ENCODE data around the gene FAM78A. TPM values are rescaled to one million over a fixed set of nuclear protein-coding genes. Genes with fewer than 3 reads are reported as not detected.

The FAM78A gene
- total RNA-seq, 1 donor from 2014 or later = 1.9 TPM

GRCh38 chr9:131259432-131259898 is 16.8 kb downstream of the FAM78A start:
- no peaks in the 10 kb centered on the region for H3K36me3 ChIP-seq (ENCODE audit: control insufficient read depth, insufficient read depth, low read length)
- H3K4me3 ChIP-seq (ENCODE audit: low read depth, low read length) = no peak overlapping the region
- no peak for DNase-seq (ENCODE audit: low read depth)
- no peak for TF ChIP-seq CTCF (IDR thresholded peaks at IDR 0.05; ENCODE audit: insufficient read depth, low read length, poor library complexity, severe bottlenecking)
- H3K27me3 ChIP-seq (ENCODE audit: control insufficient read depth, insufficient read depth, low read length) = peaks cover 2% of the 10 kb centered on the region

GRCh38 chr9:131258698-131259431 is 17.4 kb downstream of the FAM78A start:
- Histone ChIP-seq H3K36me3 (ENCODE audit: control insufficient read depth, insufficient read depth, low read length) (no peaks in the 10 kb centered on the region), H3K27me3 (ENCODE audit: control insufficient read depth, insufficient read depth, low read length) (peaks cover 2% of the 10 kb centered on the region), H3K4me3 (ENCODE audit: low read depth, low read length) (no peak overlapping the region)
- no peak for TF ChIP-seq CTCF (IDR thresholded peaks at IDR 0.05; ENCODE audit: insufficient read depth, low read length, poor library complexity, severe bottlenecking)
- DNase-seq (ENCODE audit: low read depth) = no peak

GRCh38 chr9:131258186-131258585 is 18.1 kb downstream of the FAM78A start:
- no peak for TF ChIP-seq CTCF (IDR thresholded peaks at IDR 0.05; ENCODE audit: insufficient read depth, low read length, poor library complexity, severe bottlenecking)
- no peak for DNase-seq (ENCODE audit: low read depth)
- Histone ChIP-seq H3K27me3 (ENCODE audit: control insufficient read depth, insufficient read depth, low read length) (peaks cover 2% of the 10 kb centered on the region), H3K4me3 (ENCODE audit: low read depth, low read length) (no peak overlapping the region), H3K36me3 (ENCODE audit: control insufficient read depth, insufficient read depth, low read length) (no peaks in the 10 kb centered on the region)

GRCh38 chr9:131257266-131258025 is 18.9 kb downstream of the FAM78A start:
- H3K4me3 ChIP-seq (ENCODE audit: low read depth, low read length) = no peak overlapping the region
- no peak for DNase-seq (ENCODE audit: low read depth)

GRCh38 chr9:131255676-131256197 is 20.6 kb downstream of the FAM78A start:
- no peak for DNase-seq (ENCODE audit: low read depth)
- Histone ChIP-seq H3K27me3 (ENCODE audit: control insufficient read depth, insufficient read depth, low read length) (no peaks in the 10 kb centered on the region), H3K36me3 (ENCODE audit: control insufficient read depth, insufficient read depth, low read length) (no peaks in the 10 kb centered on the region), H3K4me3 (ENCODE audit: low read depth, low read length) (no peak overlapping the region)
- no peak for TF ChIP-seq CTCF (IDR thresholded peaks at IDR 0.05; ENCODE audit: insufficient read depth, low read length, poor library complexity, severe bottlenecking)

More at GRCh38 chr9:131257266-131258025, 18.9 kb downstream of the FAM78A start:
- TF ChIP-seq CTCF (IDR thresholded peaks at IDR 0.05; ENCODE audit: insufficient read depth, low read length, poor library complexity, severe bottlenecking) = no peak
- no peaks in the 10 kb centered on the region for H3K36me3 ChIP-seq (ENCODE audit: control insufficient read depth, insufficient read depth, low read length)
- peaks cover 2% of the 10 kb centered on the region for H3K27me3 ChIP-seq (ENCODE audit: control insufficient read depth, insufficient read depth, low read length)

Data from kidney epithelial cell (primary cell).